Heart left ventricle (tissue), 16 donors: ENCODE measurements around the gene OR6Y1. TPM values are rescaled to one million over a fixed set of nuclear protein-coding genes. Genes with fewer than 3 reads are reported as not detected.

Source experiments
- ATAC-seq, 4 donors: fragments of 200-7000 bp; cut with Tn5 transposase; one replicate each; pipeline ENCODE4 v1.9.1; 2020 to 2022; ENCODE audit warnings: moderate library complexity in 4 of 4, mild to moderate bottlenecking in 3 of 4, moderate number of reproducible peaks in 1 of 4
- DNase-seq, 5 donors: peaks; one replicate each; pipeline ENCODE4 v3.0.0-alpha.2; 2020
- H3K27ac ChIP-seq, 12 donors: fragments of 200-600 bp; sonication (generic) in 4 of 12; one replicate each; pipeline versions ENCODE4 v1.5.0 to v1.8.0; 2016 to 2022; ENCODE audit warnings: mild to moderate bottlenecking in 2 of 12
- H3K27me3 ChIP-seq, 9 donors: fragments of 200-600 bp; sonication (generic) in 2 of 9; one replicate each; pipeline versions ENCODE4 v1.5.1 to v1.8.0; 2016 to 2022; ENCODE audit warnings: mild to moderate bottlenecking in 3 of 9
- H3K36me3 ChIP-seq, 9 donors: fragments of 200-600 bp; sonication (generic) in 2 of 9; one replicate each; pipeline versions ENCODE4 v1.5.0 to v1.8.0; 2018 to 2022; ENCODE audit warnings: mild to moderate bottlenecking in 2 of 9
- H3K4me1 ChIP-seq, 12 donors: fragments of 200-600 bp; sonication (generic) in 4 of 12; one replicate each; pipeline versions ENCODE4 v1.5.0 to v1.8.0; 2016 to 2022; ENCODE audit warnings: mild to moderate bottlenecking in 3 of 12
- H3K4me3 ChIP-seq, 12 donors: fragments of 200-600 bp; sonication (generic) in 4 of 12; one replicate each; pipeline versions ENCODE4 v1.5.0 to v1.8.0; 2017 to 2022; ENCODE audit warnings: mild to moderate bottlenecking in 9 of 12, moderate library complexity in 4 of 12
- H3K9me3 ChIP-seq, 12 donors: fragments of 200-600 bp; sonication (generic) in 4 of 12; one replicate each; pipeline versions ENCODE4 v1.5.0 to v1.8.0; 2016 to 2022; ENCODE audit warnings: mild to moderate bottlenecking in 1 of 12
- POLR2A ChIP-seq, 2 donors: fragments of 450-650 bp; IDR thresholded peaks; one replicate each; pipeline ENCODE4 v1.6.1; 2017; ENCODE audit warnings: antibody characterized with exemption in 2 of 2, mild to moderate bottlenecking in 2 of 2, moderate library complexity in 2 of 2
- WGBS, 4 donors: extraction: QIAGEN DNeasy Blood & Tissue Kit in 2 of 4; methylation state at CpG; one replicate each; pipeline versions ENCODE4 v1.1.5 to v1.1.7; 2013 to 2018; 5-methylcytosine and 5-hydroxymethylcytosine counted together
- intact Hi-C, 10 donors: fragments of 100-400 bp; cut with DNase I; formaldehyde crosslinking; loops; one replicate each; pipeline versions ENCODE4 v1.11.1 to v1.14.2; 2022
- polyA plus RNA-seq, 2 donors: library from polyadenylated mRNA; stranded (reverse); fragments of 200-250 nt; gene quantifications; one replicate each; pipeline ENCODE4 v1.2.3, GENCODE V29; 2013
- total RNA-seq, 9 donors: library from RNA; depleted of rRNA in 2 of 9; stranded (reverse); fragments of >200 nt in 2 of 9; fragmentation: NEBNext Ultra II Directional in 3 of 9; extraction: Animal tissue kit (Norgen Biotek cat#: 25700) in 3 of 9; gene quantifications; one replicate each; pipeline versions ENCODE4 v1.1.0 to v1.2.4, GENCODE V29; 2016 to 2023
- TF ChIP-seq, protein P1 (sequence below), 12 donors: fragments of 200-600 bp; sonication (generic) in 4 of 12; IDR thresholded peaks; one replicate each; pipeline versions ENCODE4 v1.5.0 to v1.8.0; 2018 to 2022; ENCODE audit warnings: antibody characterized with exemption in 12 of 12, mild to moderate bottlenecking in 5 of 12
- donor health status: ischemic (EF 13 %, LVEDD 7.1; RV severe dilation, severe dysfunction).
- donor health status: healthy with polysubstance abuse.
- donor health status: DM: no; HTN: yes; CAD: no.
- donor health status: DM: no; HTN: no; CAD: no.
- donor health status: ischemic (EF 25% LVEDD 6.9; RV normal size, moderate dysfunction).
- donor health status: ischemic (EF 25% LVEDD 5.7; RV mildly dilated, moderate dysfunction).
- donor health status: healthy.
- donor health status: DM: yes; HTN: yes; CAD: no.
- donor health status: ischemic (EF 35%, LVEDD 5.7; RV mildly dilated, moderate dysfunction).
- donor health status: nonischemic (EF 11% LVEDD 7.7; RV severe dilation, severe dysfunction).
- donor health status: DM: yes; HTN: yes; CAD: no.
- donor health status: PGD.
- donor health status: ischemic (EF 29% LVEDD 5.4; RV normal size, mild dysfunction).
- donor health status: nonischemic (EF 23%, LVEDD 6.1; RV moderate dilation, normal function).

OR6Y1 gene
- total and polyA plus RNA-seq, 11 donors: not detected

GRCh38 chr1:158521666-158522058 is 32.5 kb downstream of the OR6Y1 start:
- intact Hi-C loops: loop anchor here in 3 of 10 donors (10.0 kb wide), 2 partner anchors 317 to 557 kb away; no protein-coding TSS in a partner anchor
- Histone ChIP-seq H3K9me3 (peaks cover 0 to 5% (median 0%) of the 10 kb centered on the region in 12 donors), H3K4me1 (no peaks in the 10 kb centered on the region), H3K4me3 (no peak overlapping the region), H3K36me3 (no peaks in the 10 kb centered on the region), H3K27ac (no peak overlapping the region), H3K27me3 (peaks cover 0 to 3% (median 0%) of the 10 kb centered on the region in 9 donors)
- TF ChIP-seq, protein P1, sequence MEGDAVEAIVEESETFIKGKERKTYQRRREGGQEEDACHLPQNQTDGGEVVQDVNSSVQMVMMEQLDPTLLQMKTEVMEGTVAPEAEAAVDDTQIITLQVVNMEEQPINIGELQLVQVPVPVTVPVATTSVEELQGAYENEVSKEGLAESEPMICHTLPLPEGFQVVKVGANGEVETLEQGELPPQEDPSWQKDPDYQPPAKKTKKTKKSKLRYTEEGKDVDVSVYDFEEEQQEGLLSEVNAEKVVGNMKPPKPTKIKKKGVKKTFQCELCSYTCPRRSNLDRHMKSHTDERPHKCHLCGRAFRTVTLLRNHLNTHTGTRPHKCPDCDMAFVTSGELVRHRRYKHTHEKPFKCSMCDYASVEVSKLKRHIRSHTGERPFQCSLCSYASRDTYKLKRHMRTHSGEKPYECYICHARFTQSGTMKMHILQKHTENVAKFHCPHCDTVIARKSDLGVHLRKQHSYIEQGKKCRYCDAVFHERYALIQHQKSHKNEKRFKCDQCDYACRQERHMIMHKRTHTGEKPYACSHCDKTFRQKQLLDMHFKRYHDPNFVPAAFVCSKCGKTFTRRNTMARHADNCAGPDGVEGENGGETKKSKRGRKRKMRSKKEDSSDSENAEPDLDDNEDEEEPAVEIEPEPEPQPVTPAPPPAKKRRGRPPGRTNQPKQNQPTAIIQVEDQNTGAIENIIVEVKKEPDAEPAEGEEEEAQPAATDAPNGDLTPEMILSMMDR (IDR thresholded peaks at IDR 0.05): no peak
- WGBS, 4 donors: 73 to 88% (median 86%) methylated on average over 2 of the region's 2 CpGs
- ATAC-seq (no peak), DNase-seq (no peak)

- 81 to 86% (median 83%) methylated on average over 3 of the region's 3 CpGs for WGBS, 4 donors
- no peaks in the 10 kb centered on the region for H3K4me1 ChIP-seq
- TF ChIP-seq, protein P1 (IDR thresholded peaks at IDR 0.05): no peak
- TF ChIP-seq POLR2A (IDR thresholded peaks at IDR 0.05): no peak
- no peaks in the 10 kb centered on the region for H3K36me3 ChIP-seq
- H3K4me3 ChIP-seq: no peak overlapping the region
- ATAC-seq: no peak
- no peak for DNase-seq
- peaks cover 0 to 5% (median 0%) of the 10 kb centered on the region in 12 donors for H3K9me3 ChIP-seq
- H3K27me3 ChIP-seq: peaks cover 0 to 3% (median 0%) of the 10 kb centered on the region in 9 donors
- intact Hi-C loops: loop anchor here in 3 of 10 donors (10.0 kb wide), 2 partner anchors 316 to 556 kb away; no protein-coding TSS in a partner anchor
- no peak overlapping the region for H3K27ac ChIP-seq
Measured at GRCh38 chr1:158520955-158521665, 33.1 kb downstream of the OR6Y1 start.

GRCh38 chr1:158520021-158520420 is 34.2 kb downstream of the OR6Y1 start:
- Histone ChIP-seq H3K27me3 (peaks cover 0 to 6% (median 0%) of the 10 kb centered on the region in 9 donors), H3K4me1 (no peaks in the 10 kb centered on the region), H3K4me3 (no peak overlapping the region), H3K36me3 (no peaks in the 10 kb centered on the region), H3K27ac (no peak overlapping the region), H3K9me3 (peaks cover 0 to 5% (median 0%) of the 10 kb centered on the region in 12 donors)
- TF ChIP-seq POLR2A (IDR thresholded peaks at IDR 0.05): no peak
- TF ChIP-seq, protein P1 (IDR thresholded peaks at IDR 0.05): no peak
- WGBS, 4 donors: 40 to 72% (median 55%) methylated on average over 1 of the region's 1 CpG
- intact Hi-C loops: loop anchor here in 3 of 10 donors (10.0 kb wide), 2 partner anchors 315 to 555 kb away; no protein-coding TSS in a partner anchor
- DNase-seq (no peak), ATAC-seq (no peak)

DNA sequence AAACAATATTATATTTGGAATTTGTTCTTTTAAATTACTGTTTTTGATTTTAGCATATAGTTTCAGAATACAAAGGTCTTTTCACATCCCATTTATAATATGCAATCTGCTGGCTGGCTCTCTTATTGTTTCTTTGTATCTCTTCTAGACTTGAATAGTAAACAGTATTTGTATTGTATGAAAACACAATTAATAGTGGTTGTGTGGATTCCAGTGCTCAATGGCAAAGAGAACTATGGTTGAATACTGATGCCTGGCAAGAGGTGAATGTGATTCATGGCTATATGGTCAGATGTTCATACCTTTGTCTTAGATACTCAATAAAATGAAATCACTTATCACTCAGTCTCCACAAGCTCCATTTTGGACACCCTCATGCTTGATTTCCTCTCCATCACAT is 37.2 kb downstream of the OR6Y1 start:
- Histone ChIP-seq H3K9me3 (peaks cover 0 to 5% (median 0%) of the 10 kb centered on the region in 12 donors), H3K27ac (no peak overlapping the region), H3K36me3 (no peaks in the 10 kb centered on the region), H3K4me3 (no peak overlapping the region), H3K27me3 (peaks cover 0 to 6% (median 0%) of the 10 kb centered on the region in 9 donors), H3K4me1 (no peaks in the 10 kb centered on the region)
- TF ChIP-seq, protein P1 (IDR thresholded peaks at IDR 0.05): no peak
- TF ChIP-seq POLR2A (IDR thresholded peaks at IDR 0.05): no peak
- no peak for DNase-seq
- ATAC-seq: no peak
- intact Hi-C loops: no loop called here
